ENCODE measurements around the gene CLBA1. TPM values are rescaled to one million over a fixed set of nuclear protein-coding genes. Genes with fewer than 3 reads are reported as not detected.
"Not testable (repeated sequence)": the region's sequence is repeated elsewhere in the genome, so short reads cannot be mapped to it uniquely, and the experiment has no call there.

The CLBA1 gene
- total RNA-seq, 1 donor from 2014 or later = 2.4 TPM

DNA sequence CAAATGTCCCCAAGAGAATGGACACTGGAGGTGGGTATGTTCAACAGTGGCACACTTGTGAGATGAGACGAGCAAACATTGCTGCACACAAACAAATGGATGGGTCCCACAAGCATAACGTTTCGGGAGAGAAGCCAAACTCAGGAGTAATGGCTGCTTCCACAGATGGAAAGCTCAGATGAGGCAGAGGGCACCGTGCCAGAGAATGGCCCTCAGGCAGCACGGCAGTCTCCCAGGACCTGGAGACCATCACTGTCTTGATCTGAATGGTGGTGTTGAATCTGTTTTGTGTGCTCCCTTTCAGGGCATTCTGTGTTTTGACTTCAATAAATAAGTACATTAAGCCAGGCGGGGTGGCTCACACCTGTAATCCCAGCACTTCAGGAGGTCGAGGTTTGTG, 43.8 kb downstream of the CLBA1 start:
- Histone ChIP-seq H3K4me3 (no peak overlapping the region), H3K27ac (replicated peaks) (no peak overlapping the region), H3K27me3 (ENCODE audit: low read depth) (peaks cover 21% of the 10 kb centered on the region), H3K9me3 (replicated peaks) (no peaks in the 10 kb centered on the region), H3K36me3 (no peaks in the 10 kb centered on the region), H3K4me1 (no peaks in the 10 kb centered on the region)
- DNase-seq = no peak
- intact Hi-C loops (cut with micrococcal nuclease) = no loop called here
- TF ChIP-seq, protein P1, sequence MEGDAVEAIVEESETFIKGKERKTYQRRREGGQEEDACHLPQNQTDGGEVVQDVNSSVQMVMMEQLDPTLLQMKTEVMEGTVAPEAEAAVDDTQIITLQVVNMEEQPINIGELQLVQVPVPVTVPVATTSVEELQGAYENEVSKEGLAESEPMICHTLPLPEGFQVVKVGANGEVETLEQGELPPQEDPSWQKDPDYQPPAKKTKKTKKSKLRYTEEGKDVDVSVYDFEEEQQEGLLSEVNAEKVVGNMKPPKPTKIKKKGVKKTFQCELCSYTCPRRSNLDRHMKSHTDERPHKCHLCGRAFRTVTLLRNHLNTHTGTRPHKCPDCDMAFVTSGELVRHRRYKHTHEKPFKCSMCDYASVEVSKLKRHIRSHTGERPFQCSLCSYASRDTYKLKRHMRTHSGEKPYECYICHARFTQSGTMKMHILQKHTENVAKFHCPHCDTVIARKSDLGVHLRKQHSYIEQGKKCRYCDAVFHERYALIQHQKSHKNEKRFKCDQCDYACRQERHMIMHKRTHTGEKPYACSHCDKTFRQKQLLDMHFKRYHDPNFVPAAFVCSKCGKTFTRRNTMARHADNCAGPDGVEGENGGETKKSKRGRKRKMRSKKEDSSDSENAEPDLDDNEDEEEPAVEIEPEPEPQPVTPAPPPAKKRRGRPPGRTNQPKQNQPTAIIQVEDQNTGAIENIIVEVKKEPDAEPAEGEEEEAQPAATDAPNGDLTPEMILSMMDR (IDR thresholded peaks at IDR 0.05; ENCODE audit: borderline replicate concordance) = no peak

DNA sequence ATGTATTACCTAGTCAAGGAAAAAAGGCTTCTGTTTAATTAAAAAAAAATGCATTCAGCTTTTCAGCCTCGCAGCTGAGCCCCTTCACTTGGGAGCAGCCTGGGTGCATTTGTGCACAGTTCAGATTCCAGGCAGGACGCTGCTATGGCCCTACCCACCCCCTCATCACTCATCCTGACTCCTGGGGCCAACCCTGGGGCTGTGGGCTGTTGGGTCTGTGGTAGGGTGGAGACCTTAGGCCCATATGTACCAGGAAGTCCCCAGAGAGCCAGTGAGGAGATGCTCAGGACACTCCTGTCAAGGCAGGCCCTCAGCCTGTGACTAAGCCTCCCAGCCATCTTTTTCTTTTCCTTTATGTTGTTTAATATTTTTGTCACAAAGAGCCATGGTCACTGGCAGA, 44.6 kb downstream of the CLBA1 start:
- TF ChIP-seq, protein P1 (IDR thresholded peaks at IDR 0.05; ENCODE audit: borderline replicate concordance) = no peak
- intact Hi-C loops (cut with micrococcal nuclease) = loop anchor here (10.0 kb wide), 1 partner anchor 55 kb away; the partner anchor contains the start of gene AHNAK2
- no peak for DNase-seq
- Histone ChIP-seq H3K4me1 (no peaks in the 10 kb centered on the region), H3K4me3 (no peak overlapping the region), H3K27ac (replicated peaks) (no peak overlapping the region), H3K9me3 (replicated peaks) (no peaks in the 10 kb centered on the region), H3K36me3 (no peaks in the 10 kb centered on the region), H3K27me3 (ENCODE audit: low read depth) (peaks cover 29% of the 10 kb centered on the region)

DNA sequence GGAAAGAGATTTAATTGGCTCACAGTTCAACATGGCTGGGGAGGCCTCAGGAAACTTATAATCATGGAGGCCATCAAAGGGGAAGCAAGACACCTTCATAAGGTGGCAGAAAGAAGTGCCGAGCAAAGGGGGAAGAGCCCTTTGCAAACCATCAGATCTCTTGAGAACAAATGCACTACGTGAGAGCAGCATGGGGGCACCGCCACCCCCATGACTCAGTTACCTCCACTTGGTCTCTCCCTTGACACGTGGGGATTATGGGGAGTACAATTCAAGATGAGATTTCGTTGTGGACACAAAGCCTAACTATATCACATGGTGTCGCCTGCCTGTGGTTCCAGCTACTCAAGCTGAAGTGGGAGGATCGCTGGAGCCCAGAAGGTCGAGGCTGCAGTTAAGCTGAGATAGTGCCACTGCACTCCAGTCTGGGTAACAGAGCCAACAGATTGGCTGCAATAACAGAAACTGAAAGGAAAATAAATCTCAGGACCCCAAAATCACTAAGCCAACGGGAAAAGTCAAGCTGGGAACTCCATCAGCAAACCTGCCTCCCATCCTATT, 45.3 kb downstream of the CLBA1 start:
- no peaks in the 10 kb centered on the region for H3K9me3 ChIP-seq (replicated peaks)
- no peak for DNase-seq
- TF ChIP-seq, protein P1 (IDR thresholded peaks at IDR 0.05; ENCODE audit: borderline replicate concordance) = no peak
- peaks cover 36% of the 10 kb centered on the region for H3K27me3 ChIP-seq (ENCODE audit: low read depth)
- no peak overlapping the region for H3K4me3 ChIP-seq
- H3K4me1 ChIP-seq = no peaks in the 10 kb centered on the region
- H3K27ac ChIP-seq (replicated peaks) = no peak overlapping the region
- intact Hi-C loops (cut with micrococcal nuclease) = loop anchor here (10.0 kb wide), 1 partner anchor 56 kb away; the partner anchor contains the start of gene AHNAK2
- H3K36me3 ChIP-seq = no peaks in the 10 kb centered on the region

DNA sequence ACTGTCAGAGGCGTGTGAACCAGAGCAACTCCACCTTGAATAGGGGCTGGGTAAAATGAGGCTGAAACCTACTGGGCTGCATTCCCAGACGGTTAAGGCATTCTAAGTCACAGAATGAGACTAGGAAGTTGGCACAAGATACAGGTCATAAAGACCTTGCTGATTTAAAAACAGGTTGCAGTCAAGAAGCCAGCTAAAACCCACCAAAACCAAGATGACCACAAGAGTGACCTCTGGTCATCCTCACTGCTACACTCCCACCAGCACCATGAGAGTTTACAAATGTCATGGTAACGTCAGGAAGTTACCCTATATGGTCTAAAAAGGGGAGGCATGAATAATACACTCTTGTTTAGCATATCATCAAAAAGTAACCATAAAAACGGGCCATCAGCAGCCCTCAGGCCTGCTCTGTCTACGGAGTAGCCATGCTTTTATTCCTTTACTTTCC, 46.9 kb downstream of the CLBA1 start:
- intact Hi-C loops (cut with micrococcal nuclease) = loop anchor here (10.0 kb wide), 1 partner anchor 58 kb away; the partner anchor contains the start of gene AHNAK2
- H3K27me3 ChIP-seq (ENCODE audit: low read depth) = peaks cover 51% of the 10 kb centered on the region
- H3K9me3 ChIP-seq (replicated peaks); H3K36me3 ChIP-seq; DNase-seq; H3K4me1 ChIP-seq; H3K27ac ChIP-seq (replicated peaks): not testable (repeated sequence)
- H3K4me3 ChIP-seq = peak overlapping the region; percentile 66

DNA sequence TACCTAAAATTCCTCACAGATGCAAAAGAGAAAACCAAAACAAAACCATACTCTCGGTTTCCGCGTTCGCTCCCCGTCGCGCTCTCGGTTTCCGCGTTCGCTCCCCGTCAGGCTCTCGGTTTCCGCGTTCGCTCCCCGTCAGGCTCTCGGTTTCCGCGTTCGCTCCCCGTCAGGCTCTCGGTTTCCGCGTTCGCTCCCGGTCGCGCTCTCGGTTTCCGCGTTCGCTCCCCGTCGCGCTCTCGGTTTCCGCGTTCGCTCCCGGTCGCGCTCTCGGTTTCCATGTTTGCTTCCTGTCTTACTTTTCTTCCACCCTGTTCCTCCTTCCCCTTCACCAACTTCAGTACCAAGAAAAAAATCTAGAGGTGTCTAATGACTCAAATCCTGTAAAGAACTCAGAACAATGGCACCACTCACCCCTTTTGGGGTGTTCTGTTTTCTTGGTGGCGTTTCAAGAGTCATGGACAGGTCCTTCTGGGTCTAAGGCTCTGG, 47.9 kb downstream of the CLBA1 start:
- not testable (repeated sequence) for H3K4me1 ChIP-seq; H3K36me3 ChIP-seq; H3K9me3 ChIP-seq (replicated peaks); DNase-seq
- Histone ChIP-seq H3K4me3 (peak overlapping the region; percentile 66), H3K27me3 (ENCODE audit: low read depth) (peaks cover 55% of the 10 kb centered on the region), H3K27ac (replicated peaks) (peak overlapping the region; percentile 46)
- intact Hi-C loops (cut with micrococcal nuclease) = loop anchor here (10.0 kb wide), 1 partner anchor 59 kb away; the partner anchor contains the start of gene AHNAK2

DNA sequence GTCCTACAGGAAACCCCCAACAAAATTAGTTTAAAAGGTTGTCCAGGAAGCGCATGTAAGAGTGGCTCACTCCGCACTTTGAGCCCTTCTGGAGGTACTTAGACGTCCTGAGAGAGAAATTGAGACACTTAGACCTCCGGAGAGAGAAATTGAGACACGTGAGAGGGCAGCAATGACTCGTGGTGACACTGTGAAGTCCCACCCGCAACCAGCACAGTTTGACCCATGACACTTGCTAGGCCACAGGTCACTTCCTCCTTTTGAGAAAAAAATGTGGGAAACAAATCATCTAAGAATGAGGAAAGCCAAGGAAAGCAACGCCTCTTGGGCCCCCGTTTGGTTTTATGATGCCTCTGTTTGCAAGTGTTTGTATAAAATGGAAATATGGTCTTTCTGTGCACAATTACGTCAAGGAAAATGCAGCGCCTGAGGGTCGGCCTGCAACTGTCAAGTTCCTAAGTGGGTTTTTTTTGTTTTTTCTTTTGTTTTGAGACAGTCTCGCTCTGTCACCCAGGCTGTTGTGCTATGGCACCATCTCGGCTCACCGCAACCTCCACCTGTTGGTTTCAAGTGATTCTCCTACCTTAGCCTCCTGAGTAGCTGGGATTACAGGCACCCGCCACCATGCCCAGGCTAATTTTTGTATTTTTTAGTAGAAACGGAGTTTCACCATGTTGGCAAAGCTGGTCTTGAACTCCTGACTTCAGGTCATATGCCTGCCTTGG, 48.9 kb downstream of the CLBA1 start:
- H3K27ac ChIP-seq (replicated peaks) = no peak overlapping the region
- H3K9me3 ChIP-seq (replicated peaks) = no peaks in the 10 kb centered on the region
- TF ChIP-seq, protein P1 (IDR thresholded peaks at IDR 0.05; ENCODE audit: borderline replicate concordance) = no peak
- H3K36me3 ChIP-seq = no peaks in the 10 kb centered on the region
- peaks cover 58% of the 10 kb centered on the region for H3K27me3 ChIP-seq (ENCODE audit: low read depth)
- no peaks in the 10 kb centered on the region for H3K4me1 ChIP-seq
- no peak for DNase-seq
- H3K4me3 ChIP-seq = no peak overlapping the region
- intact Hi-C loops (cut with micrococcal nuclease) = loop anchor here (10.0 kb wide), 1 partner anchor 60 kb away; the partner anchor contains the start of gene AHNAK2

DNA sequence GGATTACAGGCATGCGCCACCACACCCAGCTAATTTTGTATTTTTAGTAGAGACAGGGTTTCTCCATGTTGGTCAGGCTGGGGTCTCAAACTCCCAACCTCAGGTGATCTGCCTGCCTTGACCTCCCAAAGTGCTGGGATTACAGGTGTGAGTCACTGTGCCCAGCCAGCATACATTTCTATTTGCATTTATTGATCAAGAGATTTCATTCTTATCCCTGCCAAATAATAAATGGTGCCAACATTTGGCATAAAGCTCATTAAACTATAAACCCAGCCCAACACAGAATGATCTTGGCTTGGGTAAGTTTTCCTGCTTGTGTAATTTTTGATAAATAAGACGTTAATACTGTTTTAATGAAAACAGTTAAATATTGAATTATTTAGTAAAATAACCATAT, 50.0 kb downstream of the CLBA1 start:
- H3K27ac ChIP-seq (replicated peaks); H3K4me3 ChIP-seq; H3K36me3 ChIP-seq; H3K9me3 ChIP-seq (replicated peaks); H3K4me1 ChIP-seq; DNase-seq: not testable (repeated sequence)
- intact Hi-C loops (cut with micrococcal nuclease) = loop anchor here (10.0 kb wide), 1 partner anchor 61 kb away; the partner anchor contains the start of gene AHNAK2
- H3K27me3 ChIP-seq (ENCODE audit: low read depth) = peaks cover 70% of the 10 kb centered on the region

Data from left ventricle myocardium inferior (tissue), 1 donor.